Stomach smooth muscle (tissue), 2 donors: Measurements from ENCODE around the gene SYNJ1.
"Not testable (repeated sequence)": the region's sequence is repeated elsewhere in the genome, so short reads cannot be mapped to it uniquely, and the experiment has no call there.

Experiments
- H3K27ac ChIP-seq: one replicate; pipeline ENCODE4 v1.7.0; 2013; ENCODE audit warnings: mild to moderate bottlenecking, low read length, inconsistent platforms
- H3K27me3 ChIP-seq, 2 donors: one replicate each; pipeline ENCODE4 v1.7.0; 2013; ENCODE audit warnings: low read length in 2 of 2; ENCODE audit not compliant: insufficient read depth in 2 of 2, control insufficient read depth in 1 of 2
- H3K36me3 ChIP-seq, 2 donors: one replicate each; pipeline ENCODE4 v1.7.0; 2013; ENCODE audit warnings: low read length in 2 of 2; ENCODE audit not compliant: control insufficient read depth in 2 of 2, insufficient read depth in 2 of 2
- H3K4me1 ChIP-seq: one replicate; pipeline ENCODE4 v1.7.0; 2013; ENCODE audit warnings: low read length; ENCODE audit not compliant: control insufficient read depth, insufficient read depth
- H3K4me3 ChIP-seq, 2 donors: one replicate each; pipeline ENCODE4 v1.7.0; 2013; ENCODE audit warnings: low read length in 2 of 2
- H3K9ac ChIP-seq, 2 donors: one replicate each; pipeline ENCODE4 v1.7.0; 2013; ENCODE audit warnings: low read length in 2 of 2, mild to moderate bottlenecking in 1 of 2
- H3K9me3 ChIP-seq, 2 donors: one replicate each; pipeline ENCODE4 v1.7.0; 2013; ENCODE audit warnings: low read length in 2 of 2; ENCODE audit not compliant: control insufficient read depth in 2 of 2
- donor health status: healthy.
- donor health status: Pancreatic carcinoma.

Gene SYNJ1

GRCh38 chr21:32661026-32661782, 66.6 kb downstream of the SYNJ1 start:
- H3K36me3 ChIP-seq = peaks cover 22 to 32% of the 10 kb centered on the region in 2 donors
- not testable (repeated sequence) for H3K4me3 ChIP-seq, H3K27me3 ChIP-seq, H3K27ac ChIP-seq, H3K9ac ChIP-seq, H3K9me3 ChIP-seq, H3K4me1 ChIP-seq

- Histone ChIP-seq H3K4me1 (no peaks in the 10 kb centered on the region), H3K9ac (no peak overlapping the region), H3K9me3 (no peaks in the 10 kb centered on the region), H3K36me3 (peaks cover 10 to 15% of the 10 kb centered on the region in 2 donors), H3K27me3 (no peaks in the 10 kb centered on the region), H3K4me3 (no peak overlapping the region), H3K27ac (no peak overlapping the region)
Measured at GRCh38 chr21:32658524-32658923, 69.3 kb downstream of the SYNJ1 start.

DNA sequence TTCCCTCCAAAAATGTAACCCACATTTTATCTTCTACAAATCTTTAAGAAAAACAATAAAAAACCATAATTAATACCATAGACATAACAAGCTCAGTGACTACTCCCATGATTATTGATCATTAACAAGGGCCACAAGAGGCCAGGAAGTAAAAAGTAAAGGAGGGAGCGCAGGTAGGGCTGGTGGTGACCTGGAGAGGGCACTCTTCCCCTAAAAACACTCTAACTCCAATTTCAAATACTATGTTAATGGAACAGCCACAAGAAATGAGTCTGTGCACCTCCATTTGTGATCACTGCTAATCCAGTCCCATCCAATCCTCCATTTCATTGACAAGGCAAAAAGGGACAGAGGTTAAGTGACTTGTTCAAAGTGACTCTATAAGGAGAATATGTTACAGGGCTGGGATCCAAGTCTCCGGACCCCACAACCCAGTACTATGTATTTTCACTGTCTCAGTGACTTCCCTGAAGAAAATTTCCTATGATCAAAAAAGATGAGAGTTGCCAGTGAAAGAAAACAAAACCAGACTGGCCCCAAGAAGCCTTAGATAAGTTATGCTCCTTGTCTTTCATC, 74.4 kb downstream of the SYNJ1 start:
- no peaks in the 10 kb centered on the region for H3K4me1 ChIP-seq
- no peaks in the 10 kb centered on the region for H3K27me3 ChIP-seq
- no peaks in the 10 kb centered on the region for H3K9me3 ChIP-seq
- H3K27ac ChIP-seq = no peak overlapping the region
- peaks cover 10 to 12% of the 10 kb centered on the region in 2 donors for H3K36me3 ChIP-seq
- no peak overlapping the region for H3K9ac ChIP-seq
- H3K4me3 ChIP-seq = no peak overlapping the region

DNA sequence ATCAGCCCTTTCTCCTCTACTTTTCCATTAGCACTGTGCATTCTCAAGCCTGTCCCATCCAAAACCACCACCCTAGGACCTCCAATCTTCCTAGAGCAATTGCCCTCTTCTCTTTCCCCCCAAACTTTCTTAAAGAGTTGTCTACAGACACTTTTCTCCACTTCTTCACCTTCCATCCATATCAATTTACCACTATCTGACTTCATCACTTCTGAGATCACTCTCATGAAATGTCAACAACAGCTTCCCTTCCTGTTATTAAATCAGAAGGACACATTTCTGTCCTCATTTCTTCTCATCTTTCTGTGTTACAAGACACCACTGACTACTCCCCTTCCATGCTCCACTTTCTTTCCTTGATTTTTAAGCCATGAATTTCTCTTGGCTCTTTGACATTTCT, 79.6 kb downstream of the SYNJ1 start:
- H3K36me3 ChIP-seq = peaks cover 3 to 17% of the 10 kb centered on the region in 2 donors
- H3K4me1 ChIP-seq = no peaks in the 10 kb centered on the region
- no peak overlapping the region for H3K27ac ChIP-seq
- no peak overlapping the region for H3K9ac ChIP-seq
- no peak overlapping the region for H3K4me3 ChIP-seq
- no peaks in the 10 kb centered on the region for H3K9me3 ChIP-seq
- no peaks in the 10 kb centered on the region for H3K27me3 ChIP-seq

GRCh38 chr21:32645261-32646182, 82.3 kb downstream of the SYNJ1 start:
- Histone ChIP-seq H3K9ac (no peak overlapping the region), H3K27me3 (no peaks in the 10 kb centered on the region), H3K27ac (no peak overlapping the region), H3K9me3 (no peaks in the 10 kb centered on the region), H3K4me1 (no peaks in the 10 kb centered on the region), H3K36me3 (peaks cover 7 to 19% of the 10 kb centered on the region in 2 donors), H3K4me3 (no peak overlapping the region)

DNA sequence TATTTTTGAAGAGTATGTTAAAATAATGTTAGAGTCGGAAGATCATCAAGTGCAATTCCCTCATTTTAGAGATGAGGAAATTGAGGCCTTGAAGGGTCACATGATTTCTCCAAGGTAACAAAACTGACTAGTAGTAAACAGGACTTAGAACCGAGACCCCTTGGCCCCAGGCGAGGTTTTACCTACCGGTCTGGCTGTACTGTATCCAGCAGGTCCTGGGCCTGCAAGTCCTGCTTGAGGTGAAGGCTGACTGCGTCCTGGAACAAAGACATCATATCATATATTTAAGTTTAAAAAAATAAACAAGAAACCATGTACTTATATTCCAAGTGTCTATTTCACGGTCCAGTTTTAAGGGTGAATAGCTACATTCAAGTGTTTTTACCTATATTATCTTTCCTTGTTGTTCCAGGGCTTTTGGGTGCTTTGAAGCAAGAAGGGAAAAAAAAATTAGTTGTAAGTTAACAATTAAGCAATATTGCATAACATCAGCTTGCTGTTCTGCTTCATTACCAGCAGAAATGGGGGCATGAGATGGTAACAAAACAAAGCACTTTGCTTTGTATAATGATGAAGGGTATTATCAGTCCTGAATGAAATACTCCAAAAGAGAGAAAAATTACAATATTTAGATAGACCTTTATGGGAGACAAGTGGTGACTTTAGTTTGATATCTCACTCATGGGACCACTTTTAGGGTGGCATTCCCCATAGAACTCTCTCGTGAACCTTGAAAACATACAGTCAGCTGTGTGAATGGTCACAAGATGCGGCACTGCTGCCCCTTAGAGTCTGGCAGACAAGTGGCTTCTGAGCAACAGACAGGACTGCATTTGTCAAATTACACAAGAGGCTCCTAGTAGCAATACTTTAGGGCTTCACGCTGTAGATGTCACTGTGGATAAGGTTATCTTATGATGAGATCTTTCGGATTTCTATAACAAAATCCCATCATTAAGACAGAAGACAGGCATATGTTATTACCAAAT, 85.8 kb downstream of the SYNJ1 start:
- Histone ChIP-seq H3K27ac (no peak overlapping the region), H3K9me3 (no peaks in the 10 kb centered on the region), H3K9ac (no peak overlapping the region), H3K4me1 (no peaks in the 10 kb centered on the region), H3K4me3 (no peak overlapping the region), H3K27me3 (no peaks in the 10 kb centered on the region), H3K36me3 (peaks cover 11 to 19% of the 10 kb centered on the region in 2 donors)

DNA sequence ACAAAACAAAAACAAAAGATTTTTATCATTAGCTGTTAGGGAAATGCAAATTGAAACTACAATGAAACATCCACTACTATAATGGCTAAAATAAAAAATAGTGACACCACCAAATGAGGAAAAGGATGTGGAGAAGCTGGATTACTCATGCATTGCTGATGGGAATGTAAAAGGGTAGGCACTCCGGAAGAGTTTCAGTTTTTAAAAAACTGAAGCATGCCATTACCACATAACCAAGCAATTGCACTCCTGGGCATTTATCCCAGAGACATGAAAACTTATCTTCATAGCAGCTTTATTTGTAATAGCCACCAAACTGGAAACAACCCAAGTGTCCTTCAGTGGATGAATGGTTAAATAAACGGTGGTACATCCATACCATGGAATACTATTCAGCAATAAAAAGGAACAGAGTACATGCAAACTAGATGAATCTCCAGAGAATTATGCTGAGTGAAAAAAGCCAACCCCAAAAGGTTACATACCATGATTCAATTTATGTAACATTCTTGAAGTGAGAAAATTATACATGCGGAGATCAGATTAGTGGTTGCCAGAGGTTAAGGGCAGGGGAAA, 101.1 kb downstream of the SYNJ1 start:
- H3K27ac ChIP-seq = no peak overlapping the region
- peaks cover 11 to 14% of the 10 kb centered on the region in 2 donors for H3K36me3 ChIP-seq
- no peaks in the 10 kb centered on the region for H3K27me3 ChIP-seq
- no peaks in the 10 kb centered on the region for H3K9me3 ChIP-seq
- no peaks in the 10 kb centered on the region for H3K4me1 ChIP-seq
- H3K9ac ChIP-seq = no peak overlapping the region
- H3K4me3 ChIP-seq = no peak overlapping the region

DNA sequence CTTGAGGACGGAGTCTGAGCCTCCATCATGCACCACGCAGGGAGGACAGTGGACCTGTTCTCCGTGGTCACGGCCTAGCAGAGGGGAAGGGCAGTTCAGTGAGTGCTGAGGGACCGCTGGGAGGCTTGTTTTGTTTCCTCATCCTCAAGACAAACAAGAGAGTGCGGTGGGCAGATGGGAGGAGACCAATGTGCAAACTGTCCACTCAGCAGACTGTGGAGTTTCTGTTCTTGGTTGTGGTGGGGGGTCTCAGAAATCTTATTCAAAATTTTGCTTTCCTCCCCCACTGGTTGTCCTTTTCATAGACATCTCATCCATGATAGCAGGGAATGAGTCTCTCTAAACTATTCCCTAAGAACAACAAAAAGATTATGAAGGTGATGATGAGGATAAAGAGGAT, 109.6 kb downstream of the SYNJ1 start:
- not testable (repeated sequence) for H3K4me1 ChIP-seq, H3K4me3 ChIP-seq, H3K27ac ChIP-seq, H3K9me3 ChIP-seq, H3K9ac ChIP-seq, H3K27me3 ChIP-seq, H3K36me3 ChIP-seq

- Histone ChIP-seq H3K27me3 (no peaks in the 10 kb centered on the region), H3K4me1 (peaks cover 14% of the 10 kb centered on the region), H3K4me3 (peak overlapping the region; percentile 98), H3K9me3 (no peaks in the 10 kb centered on the region), H3K9ac (peak overlapping the region; percentile 87 to 89), H3K27ac (peak overlapping the region; percentile 88), H3K36me3 (peaks cover 4 to 5% of the 10 kb centered on the region in 2 donors)
Measured at GRCh38 chr21:32613436-32614043, 114.3 kb downstream of the SYNJ1 start.
